SK-N-MC (cell line): Measurements from ENCODE around the gene ALDH4A1.

Experiments
- DNase-seq: peaks from one replicate; pipeline ENCODE4 v3.0.0-alpha.2; 2011; ENCODE audit warnings: low read depth, low spot score
- H3K27ac ChIP-seq: fragments of 200-600 bp; sonication (generic); 2 replicates; pipeline ENCODE4 v1.5.1; 2016; ENCODE audit warnings: mixed run types
- H3K36me3 ChIP-seq: fragments of 200-600 bp; sonication (generic); 2 replicates; pipeline ENCODE4 v1.6.1; 2017; ENCODE audit warnings: antibody characterized with exemption, low read length, mixed read lengths; ENCODE audit not compliant: insufficient read depth
- H3K4me3 ChIP-seq: fragments of 200-600 bp; sonication (generic); 2 replicates; pipeline ENCODE4 v1.5.1; 2016
- H3K9ac ChIP-seq: fragments of 200-600 bp; sonication (generic); 2 replicates; pipeline ENCODE4 v1.8.0; 2017; ENCODE audit warnings: mixed run types, mixed read lengths; ENCODE audit not compliant: insufficient read length
- H3K9me3 ChIP-seq: fragments of 200-600 bp; sonication (generic); 2 replicates; pipeline ENCODE4 v1.6.1; 2017; ENCODE audit warnings: low read depth, mild to moderate bottlenecking, antibody characterized with exemption, low read length, moderate library complexity, mixed read lengths
- EZH2 ChIP-seq: fragments of 200-600 bp; sonication (generic); IDR thresholded peaks from one replicate; pipeline ENCODE4 v1.6.1; 2017; ENCODE audit warnings: antibody characterized with exemption
- FOXP2 ChIP-seq: optimal IDR thresholded peaks from 2 replicates; pipeline ENCODE3; 2011; ENCODE audit warnings: mild to moderate bottlenecking, moderate library complexity; ENCODE audit not compliant: insufficient read depth; ENCODE audit errors: extremely low read length, control extremely low read depth
- POLR2AphosphoS5 ChIP-seq: IDR thresholded peaks from 2 replicates; pipeline ENCODE4 v1.6.1; 2012; ENCODE audit warnings: mild to moderate bottlenecking, low read depth, low read length, borderline replicate concordance

Gene ALDH4A1

GRCh38 chr1:18941221-18942141 lies 39.1 kb upstream of the ALDH4A1 start:
- no peak for DNase-seq
- H3K4me3 ChIP-seq = no peak overlapping the region
- no peaks in the 10 kb centered on the region for H3K36me3 ChIP-seq
- H3K27ac ChIP-seq = no peak overlapping the region
- no peak overlapping the region for H3K9ac ChIP-seq
- no peaks in the 10 kb centered on the region for H3K9me3 ChIP-seq
- TF ChIP-seq POLR2AphosphoS5 (no peak), EZH2 (no peak), FOXP2 (no peak)

GRCh38 chr1:18940303-18941020 lies 38.1 kb upstream of the ALDH4A1 start:
- Histone ChIP-seq H3K9ac (no peak overlapping the region), H3K9me3 (no peaks in the 10 kb centered on the region), H3K4me3 (no peak overlapping the region), H3K27ac (no peak overlapping the region), H3K36me3 (no peaks in the 10 kb centered on the region)
- DNase-seq = no peak
- TF ChIP-seq EZH2 (no peak), FOXP2 (no peak), POLR2AphosphoS5 (no peak)

GRCh38 chr1:18939398-18940302 lies 37.3 kb upstream of the ALDH4A1 start:
- Histone ChIP-seq H3K4me3 (no peak overlapping the region), H3K9ac (no peak overlapping the region), H3K9me3 (no peaks in the 10 kb centered on the region), H3K36me3 (no peaks in the 10 kb centered on the region), H3K27ac (no peak overlapping the region)
- TF ChIP-seq EZH2 (no peak), FOXP2 (no peak), POLR2AphosphoS5 (no peak)
- no peak for DNase-seq

GRCh38 chr1:18938707-18939070 lies 36.3 kb upstream of the ALDH4A1 start:
- H3K4me3 ChIP-seq = no peak overlapping the region
- no peaks in the 10 kb centered on the region for H3K9me3 ChIP-seq
- TF ChIP-seq EZH2 (no peak), POLR2AphosphoS5 (no peak), FOXP2 (no peak)
- H3K9ac ChIP-seq = no peak overlapping the region
- H3K36me3 ChIP-seq = no peaks in the 10 kb centered on the region
- DNase-seq = no peak
- no peak overlapping the region for H3K27ac ChIP-seq

- H3K36me3 ChIP-seq = no peaks in the 10 kb centered on the region
- no peak overlapping the region for H3K27ac ChIP-seq
- no peak for TF ChIP-seq EZH2
- no peak for TF ChIP-seq FOXP2
- TF ChIP-seq POLR2AphosphoS5 = no peak
- no peak overlapping the region for H3K4me3 ChIP-seq
- no peaks in the 10 kb centered on the region for H3K9me3 ChIP-seq
- DNase-seq = no peak
- H3K9ac ChIP-seq = no peak overlapping the region
These were observed 35.8 kb upstream of the ALDH4A1 start for GRCh38 chr1:18938008-18938706.

- TF ChIP-seq FOXP2 = no peak
- Histone ChIP-seq H3K36me3 (no peaks in the 10 kb centered on the region), H3K27ac (no peak overlapping the region), H3K9ac (no peak overlapping the region), H3K9me3 (no peaks in the 10 kb centered on the region), H3K4me3 (no peak overlapping the region)
- DNase-seq = no peak
These were observed 35.2 kb upstream of the ALDH4A1 start for GRCh38 chr1:18937539-18937938.

GRCh38 chr1:18936814-18937481 lies 34.6 kb upstream of the ALDH4A1 start:
- H3K9me3 ChIP-seq = no peaks in the 10 kb centered on the region
- H3K9ac ChIP-seq = no peak overlapping the region
- no peak overlapping the region for H3K27ac ChIP-seq
- H3K36me3 ChIP-seq = no peaks in the 10 kb centered on the region
- H3K4me3 ChIP-seq = no peak overlapping the region
- DNase-seq = no peak
- no peak for TF ChIP-seq EZH2
- no peak for TF ChIP-seq FOXP2
- TF ChIP-seq POLR2AphosphoS5 = no peak
